ENCODE data around the gene PRKN.

The PRKN gene

GRCh38 chr6:162526960-162527359 lies 200.6 kb downstream of the PRKN start:
- no peak for FAIRE-seq

- no peak for FAIRE-seq
Observed at GRCh38 chr6:162525181-162525580, 202.4 kb downstream of the PRKN start.

- FAIRE-seq: no peak
Observed at GRCh38 chr6:162512744-162513143, 214.8 kb downstream of the PRKN start.

GRCh38 chr6:162497389-162497788 lies 230.2 kb downstream of the PRKN start:
- FAIRE-seq: no peak

GRCh38 chr6:162493917-162494316 lies 233.6 kb downstream of the PRKN start:
- FAIRE-seq: no peak

GRCh38 chr6:162491637-162492036 lies 235.9 kb downstream of the PRKN start:
- no peak for FAIRE-seq

GRCh38 chr6:162489101-162489976 lies 238.2 kb downstream of the PRKN start:
- FAIRE-seq: no peak

GRCh38 chr6:162488444-162488843 lies 239.1 kb downstream of the PRKN start:
- FAIRE-seq: no peak

GRCh38 chr6:162485464-162485863 lies 242.1 kb downstream of the PRKN start:
- FAIRE-seq: no peak

- FAIRE-seq: no peak
Observed at GRCh38 chr6:162481938-162482337, 245.6 kb downstream of the PRKN start.

GRCh38 chr6:162481320-162481719 lies 246.2 kb downstream of the PRKN start:
- no peak for FAIRE-seq

- FAIRE-seq: no peak
Observed at GRCh38 chr6:162478192-162478671, 249.3 kb downstream of the PRKN start.

- no peak for FAIRE-seq
Observed at GRCh38 chr6:162474722-162475121, 252.8 kb downstream of the PRKN start.

- FAIRE-seq: no peak
Observed at GRCh38 chr6:162471842-162472241, 255.7 kb downstream of the PRKN start.

GRCh38 chr6:162468326-162468725 lies 259.2 kb downstream of the PRKN start:
- no peak for FAIRE-seq

GRCh38 chr6:162467679-162468078 lies 259.9 kb downstream of the PRKN start:
- no peak for FAIRE-seq

- no peak for FAIRE-seq
Observed at GRCh38 chr6:162463576-162463975, 264.0 kb downstream of the PRKN start.

GRCh38 chr6:162459985-162460384 lies 267.6 kb downstream of the PRKN start:
- no peak for FAIRE-seq

- no peak for FAIRE-seq
Observed at GRCh38 chr6:162450358-162450757, 277.2 kb downstream of the PRKN start.

GRCh38 chr6:162448294-162448693 lies 279.3 kb downstream of the PRKN start:
- FAIRE-seq: no peak

- FAIRE-seq: no peak
Observed at GRCh38 chr6:162443101-162443500, 284.5 kb downstream of the PRKN start.

- no peak for FAIRE-seq
Observed at GRCh38 chr6:162442687-162443086, 284.9 kb downstream of the PRKN start.

GRCh38 chr6:162441991-162442390 lies 285.6 kb downstream of the PRKN start:
- no peak for FAIRE-seq

- no peak for FAIRE-seq
Observed at GRCh38 chr6:162438980-162439379, 288.6 kb downstream of the PRKN start.

- no peak for FAIRE-seq
Observed at GRCh38 chr6:162435071-162435470, 292.5 kb downstream of the PRKN start.

Measured in TTC549 (cell line).